ENCODE measurements around the gene PABPN1L. TPM values are rescaled to one million over a fixed set of nuclear protein-coding genes. Genes with fewer than 3 reads are reported as not detected.

The PABPN1L gene
- total RNA-seq, 1 donor from 2014 or later: 0.67 TPM

- intact Hi-C loops (cut with micrococcal nuclease): no loop called here
- H3K27ac Mint-ChIP-seq: no peak overlapping the region
Observed at GRCh38 chr16:88871349-88871702, 4.9 kb upstream of the PABPN1L start.

DNA sequence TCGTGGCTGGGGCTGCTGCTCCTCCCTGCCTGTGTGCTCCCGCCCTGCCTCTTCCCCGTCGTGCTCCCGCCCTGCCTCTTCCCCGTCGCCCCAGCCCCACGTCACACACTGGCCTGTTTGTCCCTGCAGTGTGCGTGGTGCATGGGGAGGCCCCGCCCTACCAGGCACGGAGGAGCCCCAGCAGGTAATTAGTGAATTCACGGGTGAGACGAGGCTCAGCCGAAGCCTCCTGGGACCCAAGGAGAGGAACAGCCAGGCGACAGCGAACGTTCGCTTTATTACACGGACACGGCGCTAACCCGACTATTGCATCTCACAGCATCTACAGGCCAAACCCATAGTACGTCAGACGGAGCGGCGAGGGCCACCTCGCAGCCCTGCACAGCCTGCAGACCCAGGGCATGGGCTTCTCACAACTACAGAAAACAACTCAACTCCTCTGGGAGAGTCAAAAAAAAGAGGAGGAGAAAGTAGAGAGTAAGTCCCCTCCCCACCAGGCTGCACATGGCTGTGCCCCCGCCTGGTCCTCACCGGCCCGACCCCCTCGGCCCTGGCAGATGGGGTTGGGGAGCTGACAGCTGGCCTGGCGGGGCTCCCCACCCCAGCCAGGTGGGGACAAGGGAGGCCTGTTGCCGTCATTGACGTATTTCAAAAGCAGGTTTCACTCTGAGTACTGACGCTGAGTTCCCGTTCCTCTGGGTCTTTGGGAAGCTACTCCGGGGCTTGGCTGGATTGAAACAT, 4.3 kb upstream of the PABPN1L start:
- peaks cover 15% of the 10 kb centered on the region for H3K36me3 Mint-ChIP-seq (ENCODE audit: low read depth)
- no peak for DNase-seq
- peaks cover 14% of the 10 kb centered on the region for H3K4me1 Mint-ChIP-seq
- H3K27ac Mint-ChIP-seq: no peak overlapping the region
- ChIA-PET CTCF (no interaction called here), POLR2A (interaction anchor here (0.7 kb wide), 1 partner anchor 16 kb away, joined by 6 read pairs; no protein-coding TSS in a partner anchor)
- H3K4me3 Mint-ChIP-seq: peak overlapping the region; percentile 52
- intact Hi-C loops (cut with micrococcal nuclease): no loop called here
- H3K9me3 Mint-ChIP-seq: no peaks in the 10 kb centered on the region
- peak; percentile 72 for ATAC-seq (ENCODE audit: low read depth)
- peaks cover 16% of the 10 kb centered on the region for H3K27me3 Mint-ChIP-seq
- TF ChIP-seq CTCF (IDR thresholded peaks at IDR 0.05): no peak

More at GRCh38 chr16:88871349-88871702, 4.9 kb upstream of the PABPN1L start:
- Mint-ChIP-seq H3K4me1 (peaks cover 14% of the 10 kb centered on the region), H3K9me3 (no peaks in the 10 kb centered on the region), H3K36me3 (ENCODE audit: low read depth) (peaks cover 20% of the 10 kb centered on the region), H3K4me3 (peak overlapping the region; percentile 42), H3K27me3 (peaks cover 16% of the 10 kb centered on the region)
- POLR2A ChIA-PET: interaction anchor here (0.9 kb wide), 1 partner anchor 300 kb away, joined by 4 read pairs; no protein-coding TSS in a partner anchor
- CTCF ChIA-PET: no interaction called here
- no peak for DNase-seq
- TF ChIP-seq CTCF (IDR thresholded peaks at IDR 0.05): no peak
- no peak for ATAC-seq (ENCODE audit: low read depth)

- H3K9me3 Mint-ChIP-seq: no peaks in the 10 kb centered on the region
- no peak for TF ChIP-seq CTCF (IDR thresholded peaks at IDR 0.05)
- no peak for ATAC-seq (ENCODE audit: low read depth)
- ChIA-PET CTCF (no interaction called here), POLR2A (no interaction called here)
- DNase-seq: no peak
- H3K36me3 Mint-ChIP-seq (ENCODE audit: low read depth): peaks cover 4% of the 10 kb centered on the region
- H3K27me3 Mint-ChIP-seq: peaks cover 16% of the 10 kb centered on the region
- H3K4me3 Mint-ChIP-seq: no peak overlapping the region
- no peak overlapping the region for H3K27ac Mint-ChIP-seq
- peaks cover 14% of the 10 kb centered on the region for H3K4me1 Mint-ChIP-seq
- intact Hi-C loops (cut with micrococcal nuclease): no loop called here
Observed at GRCh38 chr16:88869673-88869980, 3.2 kb upstream of the PABPN1L start.

GRCh38 chr16:88868974-88869672, 2.7 kb upstream of the PABPN1L start:
- intact Hi-C loops (cut with micrococcal nuclease): no loop called here
- POLR2A ChIA-PET: no interaction called here
- CTCF ChIA-PET: no interaction called here
- H3K4me1 Mint-ChIP-seq: peaks cover 14% of the 10 kb centered on the region
- H3K27me3 Mint-ChIP-seq: peaks cover 16% of the 10 kb centered on the region
- no peaks in the 10 kb centered on the region for H3K9me3 Mint-ChIP-seq
- no peak overlapping the region for H3K27ac Mint-ChIP-seq
- TF ChIP-seq CTCF (IDR thresholded peaks at IDR 0.05): no peak
- ATAC-seq (ENCODE audit: low read depth) (no peak), DNase-seq (no peak)
- no peak overlapping the region for H3K4me3 Mint-ChIP-seq
- peaks cover 1% of the 10 kb centered on the region for H3K36me3 Mint-ChIP-seq (ENCODE audit: low read depth)

DNA sequence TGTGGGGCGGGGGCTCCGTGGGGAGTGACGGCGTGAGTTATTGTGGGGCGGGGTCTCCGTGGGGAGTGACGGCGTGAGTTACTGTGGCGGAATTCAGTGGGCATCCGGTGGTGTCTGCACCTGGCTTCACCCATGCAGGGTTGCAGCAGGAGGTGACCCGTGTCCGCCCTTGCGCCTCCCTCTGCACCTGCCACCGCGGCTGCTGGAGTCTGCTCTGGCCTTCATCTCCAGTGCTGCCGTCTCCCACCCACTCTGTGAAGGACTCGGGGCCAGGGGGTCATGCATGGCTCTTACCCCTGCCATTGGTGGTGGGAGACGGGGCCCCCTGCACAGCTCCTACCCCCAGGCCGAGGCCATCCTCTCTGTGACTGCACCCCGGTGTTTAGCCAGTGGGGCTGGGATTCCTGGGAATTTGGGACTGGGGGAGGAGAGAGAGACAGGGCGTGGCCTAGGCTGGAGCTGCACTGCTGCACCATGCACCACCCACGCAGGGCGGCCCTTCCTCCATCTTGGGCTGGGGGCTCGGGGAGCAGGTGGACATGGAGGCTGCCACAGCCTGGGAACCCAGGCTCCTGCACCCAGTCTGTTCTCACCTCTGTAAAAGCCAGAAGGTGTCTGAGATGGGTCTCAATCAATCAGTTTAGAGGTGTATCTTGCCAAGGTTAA, 1.3 kb upstream of the PABPN1L start:
- ATAC-seq (ENCODE audit: low read depth) (no peak), DNase-seq (no peak)
- Mint-ChIP-seq H3K27ac (no peak overlapping the region), H3K4me3 (no peak overlapping the region), H3K9me3 (no peaks in the 10 kb centered on the region), H3K36me3 (ENCODE audit: low read depth) (no peaks in the 10 kb centered on the region), H3K27me3 (peaks cover 16% of the 10 kb centered on the region), H3K4me1 (peaks cover 14% of the 10 kb centered on the region)
- POLR2A ChIA-PET: no interaction called here
- CTCF ChIA-PET: no interaction called here
- intact Hi-C loops (cut with micrococcal nuclease): no loop called here
- no peak for TF ChIP-seq CTCF (IDR thresholded peaks at IDR 0.05)
